GM18507 (cell line): ENCODE results near the gene HBG2.

Source experiments
- DNase-seq: peaks from one replicate; pipeline ENCODE4 v3.0.0; 2011; ENCODE audit warnings: low read depth; ENCODE audit not compliant: insufficient read length; ENCODE audit errors: extremely low spot score
- FAIRE-seq: peaks from 2 replicates; lab custom pipeline; 2011; peaks lifted over from hg19 to GRCh38; lab: Jason Lieb, UNC

HBG2 gene

GRCh38 chr11:5235364-5236095 is 19.1 kb downstream of the HBG2 start:
- FAIRE-seq (no peak), DNase-seq (no peak)

- FAIRE-seq, result peak; percentile 42
- peak; percentile 23 for DNase-seq
These were observed 20.2 kb downstream of the HBG2 start, which contains the start of gene HBD for GRCh38 chr11:5234381-5234834. TSS of gene HBD (minus strand) at chr11:5234483. CDS start at chr11:5234433, 50 bp downstream.

- no peak for FAIRE-seq
- no peak for DNase-seq
These were observed 21.3 kb downstream of the HBG2 start for GRCh38 chr11:5233307-5233706.

- FAIRE-seq (no peak), DNase-seq (no peak)
These were observed 21.8 kb downstream of the HBG2 start for GRCh38 chr11:5232821-5233220.

- FAIRE-seq (no peak), DNase-seq (no peak)
These were observed 22.4 kb downstream of the HBG2 start for GRCh38 chr11:5232176-5232575.

- no peak for FAIRE-seq
These were observed 23.5 kb downstream of the HBG2 start for GRCh38 chr11:5231111-5231510.

GRCh38 chr11:5230266-5230665 is 24.3 kb downstream of the HBG2 start:
- DNase-seq (no peak), FAIRE-seq (no peak)

More at GRCh38 chr11:5231111-5231510, 23.5 kb downstream of the HBG2 start:
- no peak for DNase-seq

GRCh38 chr11:5229796-5230195 is 24.8 kb downstream of the HBG2 start:
- FAIRE-seq (no peak), DNase-seq (no peak)

GRCh38 chr11:5229356-5229755 is 25.2 kb downstream of the HBG2 start:
- FAIRE-seq, result no peak

GRCh38 chr11:5228124-5228523 is 26.5 kb downstream of the HBG2 start:
- no peak for FAIRE-seq
- no peak for DNase-seq

More at GRCh38 chr11:5229356-5229755, 25.2 kb downstream of the HBG2 start:
- DNase-seq, result no peak

GRCh38 chr11:5227681-5228080 is 26.9 kb downstream of the HBG2 start:
- no peak for FAIRE-seq

GRCh38 chr11:5226732-5227310 is 27.8 kb downstream of the HBG2 start, which contains the start of gene HBB:
TSS of gene HBB (minus strand) at chr11:5227071. CDS start at chr11:5227021, 50 bp downstream.
- DNase-seq (no peak), FAIRE-seq (no peak)

More at GRCh38 chr11:5227681-5228080, 26.9 kb downstream of the HBG2 start:
- DNase-seq, result no peak

- FAIRE-seq (no peak), DNase-seq (no peak)
These were observed 29.1 kb downstream of the HBG2 start for GRCh38 chr11:5225480-5225871.

GRCh38 chr11:5224538-5225479 is 29.8 kb downstream of the HBG2 start:
- FAIRE-seq (no peak), DNase-seq (no peak)

GRCh38 chr11:5223686-5224085 is 30.9 kb downstream of the HBG2 start:
- DNase-seq (no peak), FAIRE-seq (no peak)

- DNase-seq (no peak), FAIRE-seq (no peak)
These were observed 31.4 kb downstream of the HBG2 start for GRCh38 chr11:5223146-5223545.

- no peak for FAIRE-seq
These were observed 44.1 kb downstream of the HBG2 start for GRCh38 chr11:5210376-5210885.

GRCh38 chr11:5204787-5205186 is 49.8 kb downstream of the HBG2 start:
- DNase-seq, result peak; percentile 23

More at GRCh38 chr11:5210376-5210885, 44.1 kb downstream of the HBG2 start:
- no peak for DNase-seq

GRCh38 chr11:5203366-5203765 is 51.2 kb downstream of the HBG2 start:
- no peak for DNase-seq
- FAIRE-seq, result no peak

More at GRCh38 chr11:5204787-5205186, 49.8 kb downstream of the HBG2 start:
- FAIRE-seq, result peak; percentile 83
